MM.1S (cell line): Measurements from ENCODE around the gene PPP1R15A.
"Not testable (repeated sequence)": the region's sequence is repeated elsewhere in the genome, so short reads cannot be mapped to it uniquely, and the experiment has no call there.

Experiments
- DNase-seq: peaks from one replicate; pipeline ENCODE4 v3.0.0-alpha.2; 2015
- H2AFZ ChIP-seq: fragments of 300-600 bp; sonication (generic); 2 replicates; pipeline ENCODE4 v1.6.0; 2016; ENCODE audit warnings: antibody characterized with exemption, low read length
- H3F3A ChIP-seq: fragments of 300-600 bp; sonication (generic); 2 replicates; pipeline ENCODE4 v1.6.1; 2016; ENCODE audit warnings: mild to moderate bottlenecking, antibody characterized with exemption, low read length, moderate library complexity, mixed read lengths; ENCODE audit not compliant: insufficient read depth
- H3K27ac ChIP-seq: fragments of 300-600 bp; sonication (generic); 2 replicates; pipeline ENCODE4 v1.5.1; 2016; ENCODE audit warnings: mild to moderate bottlenecking, low read length
- H3K27me3 ChIP-seq: fragments of 300-600 bp; sonication (generic); replicated peaks from 2 replicates; pipeline ENCODE4 v1.6.0; 2016; ENCODE audit warnings: low read length; ENCODE audit not compliant: insufficient read depth
- H3K36me3 ChIP-seq: fragments of 300-600 bp; sonication (generic); replicated peaks from 2 replicates; pipeline ENCODE4 v1.6.1; 2016; ENCODE audit warnings: mild to moderate bottlenecking, low read length, mixed read lengths; ENCODE audit not compliant: insufficient read depth
- H3K4me1 ChIP-seq: fragments of 300-600 bp; sonication (generic); 2 replicates; pipeline ENCODE4 v1.6.1; 2016; ENCODE audit warnings: low read length, mixed read lengths
- H3K4me2 ChIP-seq: fragments of 300-600 bp; sonication (generic); 2 replicates; pipeline ENCODE4 v1.6.0; 2016; ENCODE audit warnings: low read depth, low read length
- H3K4me3 ChIP-seq: fragments of 300-600 bp; sonication (generic); 2 replicates; pipeline ENCODE4 v1.5.1; 2016; ENCODE audit warnings: low read length, mixed read lengths
- H3K79me2 ChIP-seq: fragments of 300-600 bp; sonication (generic); 2 replicates; pipeline ENCODE4 v1.6.1; 2016; ENCODE audit warnings: mixed run types, low read length, mixed read lengths
- H3K9ac ChIP-seq: fragments of 300-600 bp; sonication (generic); 2 replicates; pipeline ENCODE4 v1.6.1; 2016; ENCODE audit warnings: low read length, mixed read lengths
- H3K9me2 ChIP-seq: fragments of 300-600 bp; sonication (generic); replicated peaks from 2 replicates; pipeline ENCODE4 v1.6.1; 2016; ENCODE audit warnings: mild to moderate bottlenecking, low read length, mixed read lengths; ENCODE audit not compliant: insufficient read depth
- H3K9me3 ChIP-seq: fragments of 300-600 bp; sonication (generic); replicated peaks from 2 replicates; pipeline ENCODE4 v1.6.1; 2016; ENCODE audit warnings: mild to moderate bottlenecking, low read length, mixed read lengths; ENCODE audit not compliant: insufficient read depth
- H4K20me1 ChIP-seq: fragments of 300-600 bp; sonication (generic); 2 replicates; pipeline ENCODE4 v1.6.1; 2016; ENCODE audit warnings: mild to moderate bottlenecking, low read length, moderate library complexity, mixed read lengths; ENCODE audit not compliant: insufficient read depth
- CTCF ChIP-seq: fragments of 300-600 bp; sonication (generic); IDR thresholded peaks from 2 replicates; pipeline ENCODE4 v1.5.1; 2016; ENCODE audit warnings: antibody characterized with exemption, low read length, mixed read lengths
- EZH2 ChIP-seq: fragments of 300-600 bp; sonication (generic); optimal IDR thresholded peaks from 2 replicates; pipeline ENCODE3; 2017; ENCODE audit warnings: low read depth, mild to moderate bottlenecking, antibody characterized with exemption, low read length, mixed read lengths
- EZH2phosphoT487 ChIP-seq: fragments of 300-600 bp; sonication (generic); IDR thresholded peaks from 2 replicates; pipeline ENCODE4 v1.6.1; 2018; ENCODE audit warnings: antibody characterized with exemption, low read length

PPP1R15A gene

GRCh38 chr19:48877855-48878195 lies 5.6 kb downstream of the PPP1R15A start:
- H2AFZ ChIP-seq: no peak overlapping the region
- no peaks in the 10 kb centered on the region for H4K20me1 ChIP-seq
- peaks cover 32% of the 10 kb centered on the region for H3F3A ChIP-seq
- H3K79me2 ChIP-seq: peaks cover 25% of the 10 kb centered on the region
- H3K36me3 ChIP-seq: no peaks in the 10 kb centered on the region
- no peaks in the 10 kb centered on the region for H3K9me3 ChIP-seq
- H3K9me2 ChIP-seq: no peaks in the 10 kb centered on the region
- H3K4me1 ChIP-seq: peaks cover 18% of the 10 kb centered on the region; the same call in 1 of the 2 replicates
- H3K27ac ChIP-seq: no peak overlapping the region
- H3K4me2 ChIP-seq: no peak overlapping the region
- no peak for DNase-seq
- H3K27me3 ChIP-seq: no peaks in the 10 kb centered on the region
- H3K9ac ChIP-seq: no peak overlapping the region
- no peak overlapping the region for H3K4me3 ChIP-seq
- TF ChIP-seq CTCF (no peak), EZH2 (no peak), EZH2phosphoT487 (no peak)

GRCh38 chr19:48878196-48879024 lies 6.2 kb downstream of the PPP1R15A start:
- Histone ChIP-seq H3F3A (peaks cover 28% of the 10 kb centered on the region), H3K4me1 (peaks cover 17% of the 10 kb centered on the region; the same call in 1 of the 2 replicates), H3K27ac (no peak overlapping the region), H3K9me3 (no peaks in the 10 kb centered on the region), H3K79me2 (peaks cover 19% of the 10 kb centered on the region), H3K27me3 (no peaks in the 10 kb centered on the region), H4K20me1 (no peaks in the 10 kb centered on the region), H3K9ac (no peak overlapping the region), H2AFZ (no peak overlapping the region), H3K4me3 (no peak overlapping the region), H3K36me3 (no peaks in the 10 kb centered on the region), H3K9me2 (no peaks in the 10 kb centered on the region), H3K4me2 (no peak overlapping the region)
- no peak for DNase-seq
- TF ChIP-seq EZH2phosphoT487 (no peak), CTCF (no peak), EZH2 (no peak)

- no peak overlapping the region for H3K4me3 ChIP-seq
- no peak overlapping the region for H2AFZ ChIP-seq
- DNase-seq: no peak
- no peak for TF ChIP-seq CTCF
- no peak for TF ChIP-seq EZH2
- no peak for TF ChIP-seq EZH2phosphoT487
- H3K9me2 ChIP-seq: no peaks in the 10 kb centered on the region
- peaks cover 10% of the 10 kb centered on the region; the same call in 1 of the 2 replicates for H3K4me1 ChIP-seq
- no peaks in the 10 kb centered on the region for H3K36me3 ChIP-seq
- H4K20me1 ChIP-seq: no peaks in the 10 kb centered on the region
- H3K9me3 ChIP-seq: no peaks in the 10 kb centered on the region
- peaks cover 12% of the 10 kb centered on the region for H3K79me2 ChIP-seq
- peaks cover 20% of the 10 kb centered on the region for H3F3A ChIP-seq
- H3K27ac ChIP-seq: no peak overlapping the region
- H3K4me2 ChIP-seq: no peak overlapping the region
- no peaks in the 10 kb centered on the region for H3K27me3 ChIP-seq
- H3K9ac ChIP-seq: no peak overlapping the region
These were observed 6.9 kb downstream of the PPP1R15A start for GRCh38 chr19:48879025-48879637.

- peaks cover 15% of the 10 kb centered on the region for H3F3A ChIP-seq
- H2AFZ ChIP-seq, H3K27ac ChIP-seq, H4K20me1 ChIP-seq, H3K9ac ChIP-seq, H3K79me2 ChIP-seq, H3K27me3 ChIP-seq, H3K4me3 ChIP-seq, H3K4me1 ChIP-seq, H3K36me3 ChIP-seq, H3K4me2 ChIP-seq, H3K9me3 ChIP-seq, DNase-seq, H3K9me2 ChIP-seq: not testable (repeated sequence)
These were observed 7.5 kb downstream of the PPP1R15A start for GRCh38 chr19:48879696-48880095.
